ENCODE results near the gene POU2F3.

Gene POU2F3

GRCh38 chr11:120330045-120330444 is 90.1 kb downstream of the POU2F3 start:
- no peak for TF ChIP-seq RBAK (tag by site-specific recombination; IDR thresholded peaks at IDR 0.05)
- TF ChIP-seq KLF10 (tag by site-specific recombination; IDR thresholded peaks at IDR 0.05) = no peak
- TF ChIP-seq ATF2 (tag by site-specific recombination; IDR thresholded peaks at IDR 0.05; ENCODE audit: low read depth) = no peak
- no peak for TF ChIP-seq ZNF266 (tag by site-specific recombination; IDR thresholded peaks at IDR 0.05; ENCODE audit: low read depth)
- TF ChIP-seq ZNF292 (tag by site-specific recombination; IDR thresholded peaks at IDR 0.05; ENCODE audit: borderline replicate concordance, low read depth) = no peak
- no peak for TF ChIP-seq ZNF560 (tag by site-specific recombination; IDR thresholded peaks at IDR 0.05; ENCODE audit: borderline replicate concordance)
- no peak for TF ChIP-seq ZNF837 (tag by site-specific recombination; IDR thresholded peaks at IDR 0.05)
- Histone ChIP-seq H3K36me3 (ENCODE audit: control insufficient read depth in 2 of 2, insufficient read depth in 1 of 2, low read length in 2 of 2) (peaks cover 0 to 35% of the 10 kb centered on the region in 2 experiments; a peak in 2 of 3 replicates), H3K27ac (ENCODE audit: extremely low read depth, low read depth, low read length) (no peak overlapping the region), H3K4me3 (ENCODE audit: low read depth, low read length) (no peak overlapping the region), H3K4me1 (ENCODE audit: control insufficient read depth, insufficient read depth, low read length) (no peaks in the 10 kb centered on the region), H3K9me3 (ENCODE audit: control insufficient read depth, insufficient read depth, low read depth, low read length) (no peaks in the 10 kb centered on the region)
- ChIA-PET POLR2A (no interaction called here), CTCF (interaction anchor here (0.7 kb wide), 1 partner anchor 1402 kb away, joined by 4 read pairs; no protein-coding TSS in a partner anchor)

GRCh38 chr11:120331301-120331996 is 91.5 kb downstream of the POU2F3 start:
- Histone ChIP-seq H3K4me3 (ENCODE audit: low read depth, low read length) (no peak overlapping the region), H3K36me3 (ENCODE audit: control insufficient read depth in 2 of 2, insufficient read depth in 1 of 2, low read length in 2 of 2) (peaks cover 0 to 35% of the 10 kb centered on the region in 2 experiments; a peak in 2 of 3 replicates), H3K4me1 (ENCODE audit: control insufficient read depth, insufficient read depth, low read length) (no peaks in the 10 kb centered on the region), H3K27ac (ENCODE audit: extremely low read depth, low read depth, low read length) (no peak overlapping the region), H3K9me3 (ENCODE audit: control insufficient read depth, insufficient read depth, low read depth, low read length) (no peaks in the 10 kb centered on the region)
- CTCF ChIA-PET = interaction anchor here (0.7 to 0.9 kb wide), 2 partner anchors 22 to 597 kb away, joined by 4 read pairs; no protein-coding TSS in a partner anchor
- POLR2A ChIA-PET = no interaction called here
- TF ChIP-seq YY1 (tag by site-specific recombination; IDR thresholded peaks at IDR 0.05) = no peak
- TF ChIP-seq ZBTB48 (tag by site-specific recombination; IDR thresholded peaks at IDR 0.05) = no peak
- no peak for TF ChIP-seq ZNF518A (tag by site-specific recombination; conservative IDR thresholded peaks at IDR 0.05; ENCODE audit: low read depth)
- TF ChIP-seq ZNF423 (tag by site-specific recombination; IDR thresholded peaks at IDR 0.05) = no peak
- TF ChIP-seq ZNF366 (tag by site-specific recombination; conservative IDR thresholded peaks at IDR 0.05) = 0 out of 2 replicates have a peak, but pooled peaks have one; percentile 31
- no peak for TF ChIP-seq ZNF280C (tag by site-specific recombination; IDR thresholded peaks at IDR 0.05)
- no peak for TF ChIP-seq GLIS1 (tag by site-specific recombination; IDR thresholded peaks at IDR 0.05)
- TF ChIP-seq KLF10 (tag by site-specific recombination; IDR thresholded peaks at IDR 0.05) = no peak
- TF ChIP-seq ZFP37 (tag by site-specific recombination; IDR thresholded peaks at IDR 0.05) = no peak
- no peak for TF ChIP-seq ZNF624 (tag by site-specific recombination; IDR thresholded peaks at IDR 0.05)
- TF ChIP-seq ZSCAN4 (tag by site-specific recombination; IDR thresholded peaks at IDR 0.05) = no peak
- TF ChIP-seq MZF1 (tag by site-specific recombination; IDR thresholded peaks at IDR 0.05; ENCODE audit: borderline replicate concordance) = no peak
- TF ChIP-seq ZNF398 (tag by site-specific recombination; IDR thresholded peaks at IDR 0.05) = no peak
- TF ChIP-seq GLIS2 (tag by site-specific recombination; IDR thresholded peaks at IDR 0.05) = no peak
- peak; percentile 38; the same call in 1 of the 2 replicates for TF ChIP-seq ZNF335 (tag by site-specific recombination; conservative IDR thresholded peaks at IDR 0.05)
- no peak for TF ChIP-seq ZNF341 (tag by site-specific recombination; IDR thresholded peaks at IDR 0.05; ENCODE audit: low read depth)
- no peak for TF ChIP-seq GLI4 (tag by site-specific recombination; IDR thresholded peaks at IDR 0.05)
